ENCODE data around the gene ALAD. TPM values are rescaled to one million over a fixed set of nuclear protein-coding genes. Genes with fewer than 3 reads are reported as not detected.

Gene ALAD
- total RNA-seq, 1 experiment from 2014 or later = 20.3 TPM

DNA sequence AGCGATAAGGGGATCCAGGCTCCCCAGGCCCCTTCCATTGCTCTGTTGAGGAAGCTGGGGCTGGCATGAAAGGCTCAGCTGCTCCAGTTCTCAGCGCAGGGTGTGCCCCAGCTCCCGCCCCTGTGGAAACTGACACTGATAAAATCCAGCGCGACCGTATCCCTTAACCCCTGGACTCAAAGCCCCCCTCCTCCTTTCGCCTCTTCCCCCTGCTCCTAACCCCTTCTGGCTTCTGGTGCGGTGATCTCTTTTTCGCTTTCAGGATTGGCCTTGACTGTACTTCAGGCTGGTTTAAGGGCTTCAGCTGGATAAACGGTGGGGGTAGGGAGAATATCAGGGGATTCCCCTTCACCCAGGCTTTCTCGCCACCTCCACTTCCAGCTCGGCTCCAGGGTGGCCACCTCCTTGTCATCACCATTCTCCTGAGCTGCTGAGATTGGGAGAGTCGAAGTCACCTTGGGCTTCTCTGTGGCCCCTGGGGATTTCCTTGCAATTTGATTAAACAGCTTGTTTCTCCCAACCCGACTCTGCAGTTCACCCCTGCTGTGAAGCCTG lies 50.9 kb downstream of the ALAD start:
- DNase-seq (ENCODE audit: low read depth) = no peak

DNA sequence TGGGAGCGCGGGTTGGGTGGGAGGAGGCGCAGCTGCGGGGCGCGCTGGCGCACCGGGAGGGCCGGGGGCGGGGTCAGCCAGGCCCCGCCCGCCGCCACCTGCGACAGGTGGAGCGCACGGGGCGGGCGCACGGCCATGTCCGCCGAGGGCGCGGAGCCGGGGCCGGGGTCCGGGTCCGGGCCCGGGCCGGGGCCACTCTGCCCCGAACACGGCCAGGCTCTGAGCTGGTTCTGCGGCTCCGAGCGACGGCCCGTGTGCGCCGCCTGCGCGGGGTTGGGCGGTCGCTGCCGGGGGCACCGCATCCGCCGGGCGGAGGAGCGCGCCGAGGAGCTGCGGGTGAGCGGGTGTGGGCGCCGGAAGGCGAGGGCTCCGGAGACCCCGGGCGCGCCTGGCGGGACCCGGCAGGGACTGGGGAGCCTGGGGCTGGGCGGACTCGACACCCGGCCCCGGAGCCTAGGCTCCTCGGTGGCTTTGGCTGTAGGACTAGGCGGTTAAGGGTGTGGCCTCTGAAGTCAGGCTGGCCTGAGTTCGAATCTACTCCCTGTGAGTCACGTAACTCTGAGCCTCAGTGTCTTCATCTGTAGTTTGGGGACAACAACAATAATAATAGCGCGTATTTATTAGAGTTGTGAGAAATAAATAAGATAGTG lies 51.5 kb downstream of the ALAD start, which contains the start of gene BSPRY:
Gene BSPRY, plus strand, starts transcription at position 97 of the 650 bp plus-strand sequence. Its CDS starts 39 bp downstream, at position 136.
- DNase-seq (ENCODE audit: low read depth) = no peak

DNA sequence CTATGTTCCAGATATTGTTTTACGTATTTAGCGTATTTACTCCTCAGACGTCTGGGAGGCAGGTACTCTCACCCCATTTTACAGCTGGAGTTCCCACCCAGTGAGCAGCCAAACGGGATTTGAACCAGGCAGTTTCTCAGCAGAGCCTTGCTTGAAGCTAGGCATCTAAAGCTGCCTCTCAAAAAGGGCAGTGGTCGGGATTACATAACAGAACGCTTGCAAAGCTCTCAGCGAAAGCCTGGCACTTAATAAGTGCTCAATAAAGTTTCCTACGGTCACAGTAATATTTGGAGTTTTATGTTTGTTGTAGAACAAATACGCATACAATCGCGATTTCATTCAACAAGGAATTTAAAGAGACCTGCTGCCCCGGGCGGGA lies 52.0 kb downstream of the ALAD start:
- no peak for DNase-seq (ENCODE audit: low read depth)

DNA sequence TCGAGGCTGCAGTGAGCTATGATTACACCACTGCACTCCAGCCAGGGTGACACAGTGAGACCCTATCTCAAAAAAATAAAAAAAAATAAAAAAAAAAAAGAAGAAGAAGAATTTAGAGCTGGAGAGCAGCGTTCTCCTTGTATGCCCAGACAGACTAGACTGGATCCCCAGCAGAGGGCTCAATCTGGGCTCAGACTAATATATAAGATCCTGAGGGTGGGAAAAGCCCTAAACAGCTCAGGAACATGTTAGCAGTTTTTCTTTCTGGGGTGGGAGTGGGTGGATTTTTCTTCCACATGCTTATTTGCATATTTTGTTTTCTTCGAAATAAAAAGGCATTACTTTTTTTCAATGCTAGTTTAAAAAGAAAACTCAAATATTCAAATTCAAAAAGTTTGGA lies 52.6 kb downstream of the ALAD start:
- no peak for DNase-seq (ENCODE audit: low read depth)

DNA sequence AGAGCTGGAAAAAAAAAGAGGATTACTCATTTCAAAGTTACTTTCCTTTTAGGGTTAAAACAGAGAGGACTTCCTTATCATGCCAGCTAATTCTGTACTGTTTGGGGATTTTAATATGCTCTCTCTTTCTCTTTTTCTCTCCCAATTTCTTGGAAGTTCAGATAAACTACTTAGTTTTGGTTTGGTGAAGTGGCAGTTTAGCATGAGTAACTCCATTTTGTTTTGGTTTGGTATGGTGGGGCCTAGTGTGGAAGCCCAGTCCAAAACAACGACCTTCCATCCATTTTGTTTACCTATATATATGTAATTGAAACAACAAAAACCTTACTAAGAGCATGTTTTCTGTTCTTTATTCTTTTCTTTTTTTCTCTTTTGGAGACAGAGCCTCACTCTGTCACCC lies 55.4 kb downstream of the ALAD start:
- DNase-seq (ENCODE audit: low read depth) = no peak

DNA sequence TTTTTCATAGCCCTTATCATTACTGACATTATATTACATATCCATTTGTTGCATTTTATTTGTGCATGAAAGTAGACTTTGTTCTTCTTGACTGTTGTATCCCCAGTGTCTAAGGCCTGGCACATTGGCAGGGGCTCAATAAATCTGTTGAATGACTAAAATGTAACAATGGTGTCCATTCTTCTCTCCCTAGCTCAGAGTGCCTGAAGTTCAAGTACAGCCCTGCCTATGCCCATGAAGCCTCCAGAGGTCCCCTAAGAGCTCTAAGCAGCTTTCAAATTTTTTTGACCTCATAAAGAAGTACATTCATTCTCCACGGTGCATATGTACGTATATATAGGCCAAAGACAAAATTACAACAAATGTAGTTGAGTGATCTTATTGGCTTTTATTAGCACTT lies 55.9 kb downstream of the ALAD start:
- peak; percentile 17 for DNase-seq (ENCODE audit: low read depth)

DNA sequence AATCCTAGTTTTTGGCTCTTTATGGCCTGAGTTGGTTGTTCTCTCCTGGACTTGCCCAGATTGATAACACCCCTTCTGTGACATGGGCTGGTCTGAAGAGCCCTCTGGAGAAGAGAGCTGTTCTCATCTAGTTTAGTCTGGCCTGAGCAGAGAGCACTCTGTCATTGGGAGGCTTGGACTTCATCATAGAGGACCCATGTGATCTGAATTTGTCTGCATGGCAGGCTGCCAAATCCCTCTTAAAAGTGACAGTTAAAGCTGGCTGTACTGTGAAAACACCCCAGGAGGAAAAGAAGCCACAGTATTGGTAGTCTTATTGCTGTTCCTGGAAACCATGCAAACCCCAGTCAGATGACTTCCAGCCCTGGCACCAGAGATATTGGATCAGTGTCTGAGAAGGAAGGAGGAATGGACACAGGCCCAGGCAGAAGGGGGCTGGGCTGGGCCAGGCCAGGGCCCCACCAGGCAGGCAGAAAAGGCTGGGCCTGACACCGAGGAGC lies 57.3 kb downstream of the ALAD start:
- peak; percentile 20 for DNase-seq (ENCODE audit: low read depth)

DNA sequence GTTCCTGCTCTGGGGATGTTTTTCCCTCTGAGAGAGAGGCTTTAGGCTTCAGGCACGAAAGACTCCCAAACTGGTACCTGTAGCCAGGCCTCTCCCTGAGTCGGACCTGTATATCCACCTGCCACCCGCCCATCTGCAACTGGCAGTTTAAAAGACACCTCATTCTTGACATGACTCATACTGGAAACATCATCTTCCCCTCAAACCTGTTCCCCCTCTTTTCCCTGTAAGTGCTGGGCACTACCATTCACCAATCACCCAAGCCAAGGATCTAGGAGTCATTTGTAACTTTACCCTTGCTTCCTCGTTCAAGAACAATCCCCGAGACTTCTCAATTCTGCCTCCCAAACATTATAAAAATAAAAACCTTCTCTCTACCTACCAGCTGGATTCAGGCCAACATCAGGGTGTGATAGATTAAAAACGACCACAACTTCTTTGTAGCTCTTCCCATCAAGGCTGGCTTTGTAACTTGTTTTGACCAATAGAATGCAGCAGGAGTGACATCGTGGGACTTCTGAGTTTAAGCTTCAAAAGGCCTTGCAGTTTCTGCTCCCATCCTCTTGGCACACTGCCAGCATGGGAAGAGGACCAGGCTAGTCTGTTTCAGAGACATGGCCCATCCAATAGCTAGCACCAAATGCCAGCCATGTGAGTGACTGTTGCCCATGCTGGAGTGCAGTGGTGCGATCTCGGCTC lies 59.2 kb downstream of the ALAD start:
- DNase-seq (ENCODE audit: low read depth) = peak; percentile 22

DNA sequence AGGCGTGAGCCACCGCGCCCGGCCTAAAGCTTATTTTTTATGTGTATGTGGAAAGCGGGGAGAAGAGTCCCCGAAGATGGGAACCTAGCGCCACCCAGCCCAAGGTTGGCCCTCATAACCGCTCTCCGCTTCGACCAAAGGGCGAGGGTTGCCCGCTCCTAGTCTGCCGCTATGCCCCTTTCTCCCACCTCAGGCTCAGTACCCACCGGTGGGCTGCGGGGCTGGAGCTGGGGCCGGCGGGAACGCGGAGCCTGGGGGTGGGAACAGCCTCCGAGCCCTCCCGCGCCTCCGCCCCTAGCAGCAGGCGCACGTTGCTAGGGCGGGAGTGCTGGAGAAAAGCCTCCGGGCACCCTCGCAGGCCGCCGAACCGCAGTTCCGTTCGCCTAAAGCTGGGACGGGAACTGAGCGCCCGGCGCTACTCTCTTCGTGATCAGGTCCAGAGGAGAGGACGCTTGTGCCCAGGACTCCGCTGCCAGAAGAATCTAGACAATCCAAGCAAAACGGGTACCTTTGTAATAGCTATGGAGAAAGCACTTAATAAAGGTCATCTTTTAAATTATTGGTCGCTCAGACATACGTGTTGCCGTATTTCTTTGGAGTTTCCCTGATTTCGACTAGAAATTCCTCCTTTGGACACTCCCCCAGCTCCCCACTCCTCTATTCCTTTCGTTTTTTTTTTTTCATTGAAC lies 60.9 kb downstream of the ALAD start, which contains the start of gene WDR31:
Gene WDR31, minus strand, starts transcription at position 265 of the 689 bp plus-strand sequence. CDS start 8,253 bp downstream, outside the sequence.
- peak; percentile 83 for DNase-seq (ENCODE audit: low read depth)

DNA sequence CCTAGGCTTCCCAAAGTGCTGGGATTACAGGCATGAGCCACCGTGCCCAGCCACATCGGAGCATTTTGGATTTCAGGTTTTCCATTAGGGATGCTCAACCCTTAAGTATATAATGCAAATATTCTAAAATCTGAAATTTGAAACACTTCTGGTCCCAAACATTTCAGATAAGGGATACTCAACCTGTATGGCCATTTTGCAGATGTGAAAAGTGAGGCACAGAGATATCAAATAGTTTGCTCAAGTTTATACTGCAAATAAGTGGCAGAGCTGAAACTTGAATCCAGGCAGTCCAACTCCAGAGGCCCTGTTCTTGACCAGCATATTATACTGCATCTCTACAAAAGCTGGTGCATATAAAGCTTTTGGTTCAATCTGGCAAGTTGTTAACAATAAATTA lies 63.4 kb downstream of the ALAD start:
- no peak for DNase-seq (ENCODE audit: low read depth)

Other genes starting within 250 kb of the ALAD start
- gene FKBP15, start 180.0 kb downstream of the ALAD start, total RNA-seq (2014; rRNA removed; shearing (Covaris generic)) = 21.8 and 22.0 TPM in 2 replicates
- 11.7 and 14.0 TPM in 2 replicates for gene SLC31A1, start 179.7 kb downstream of the ALAD start, total RNA-seq (2014; rRNA removed; shearing (Covaris generic))
- gene CDC26, start 125.7 kb downstream of the ALAD start, total RNA-seq (2014; rRNA removed; shearing (Covaris generic)) = 54.7 and 57.7 TPM in 2 replicates
- 98.4 and 101 TPM in 2 replicates for gene PRPF4, start 125.6 kb downstream of the ALAD start, total RNA-seq (2014; rRNA removed; shearing (Covaris generic))
- gene RNF183, start 97.9 kb downstream of the ALAD start, total RNA-seq (2014; rRNA removed; shearing (Covaris generic)) = not detected in 2 replicates
- gene WDR31, start 61.0 kb downstream of the ALAD start, total RNA-seq (2014; rRNA removed; shearing (Covaris generic)) = 0.43 TPM in 1 of 2 replicates, not detected in the other
- gene BSPRY, start 51.7 kb downstream of the ALAD start, total RNA-seq (2014; rRNA removed; shearing (Covaris generic)) = not detected in 2 replicates
- gene HDHD3, start 24.3 kb downstream of the ALAD start, total RNA-seq (2014; rRNA removed; shearing (Covaris generic)) = 8.9 and 9.1 TPM in 2 replicates
- 107 and 114 TPM in 2 replicates for gene POLE3, start 9.4 kb upstream of the ALAD start, total RNA-seq (2014; rRNA removed; shearing (Covaris generic))
- 0.20 and 0.37 TPM in 2 replicates for gene C9orf43, start 9.5 kb upstream of the ALAD start, total RNA-seq (2014; rRNA removed; shearing (Covaris generic))
- gene RGS3, start 62.4 kb upstream of the ALAD start, total RNA-seq (2014; rRNA removed; shearing (Covaris generic)) = 51.4 and 52.0 TPM in 2 replicates

Data from HT1080 (cell line).